GM19240 (cell line): Measurements from ENCODE around the gene RAB3D.
"Not testable (repeated sequence)": the region's sequence is repeated elsewhere in the genome, so short reads cannot be mapped to it uniquely, and the experiment has no call there.

Experiments
- DNase-seq: peaks from one replicate; pipeline ENCODE4 v3.0.0; 2011; ENCODE audit warnings: low spot score; ENCODE audit not compliant: insufficient read length

RAB3D gene

GRCh38 chr19:11365557-11366117 lies 26.2 kb upstream of the RAB3D start:
- no peak for DNase-seq

DNA sequence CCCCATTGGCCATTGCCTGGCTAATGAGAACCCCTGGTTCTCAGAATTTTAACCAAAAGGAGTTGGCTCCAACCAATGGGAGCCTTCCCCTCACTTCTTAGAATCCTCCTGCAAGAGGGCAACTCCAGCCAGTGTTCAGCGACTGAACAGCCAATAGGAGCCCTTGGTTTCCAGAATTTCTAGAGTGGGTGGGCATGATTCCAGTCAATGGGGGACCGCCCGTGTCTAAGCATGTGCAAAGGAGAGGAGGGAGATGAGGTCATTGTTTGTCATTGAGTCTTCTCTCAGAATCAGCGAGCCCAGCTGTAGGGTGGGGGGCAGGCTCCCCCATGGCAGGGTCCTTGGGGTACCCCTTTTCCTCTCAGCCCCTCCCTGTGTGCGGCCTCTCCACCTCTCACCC lies 25.5 kb upstream of the RAB3D start:
- DNase-seq, result no peak

- DNase-seq, result no peak
Measured at GRCh38 chr19:11364296-11364904, 24.9 kb upstream of the RAB3D start.

- DNase-seq, result no peak
Measured at GRCh38 chr19:11363881-11364280, 24.4 kb upstream of the RAB3D start.

GRCh38 chr19:11361771-11362731 lies 22.6 kb upstream of the RAB3D start:
- DNase-seq, result no peak

GRCh38 chr19:11361037-11361770 lies 21.7 kb upstream of the RAB3D start:
- no peak for DNase-seq

GRCh38 chr19:11359421-11359820 lies 20.0 kb upstream of the RAB3D start:
- no peak for DNase-seq

GRCh38 chr19:11356676-11357550 lies 17.5 kb upstream of the RAB3D start:
- DNase-seq, result no peak

- no peak for DNase-seq
Measured at GRCh38 chr19:11356074-11356397, 16.6 kb upstream of the RAB3D start.

DNA sequence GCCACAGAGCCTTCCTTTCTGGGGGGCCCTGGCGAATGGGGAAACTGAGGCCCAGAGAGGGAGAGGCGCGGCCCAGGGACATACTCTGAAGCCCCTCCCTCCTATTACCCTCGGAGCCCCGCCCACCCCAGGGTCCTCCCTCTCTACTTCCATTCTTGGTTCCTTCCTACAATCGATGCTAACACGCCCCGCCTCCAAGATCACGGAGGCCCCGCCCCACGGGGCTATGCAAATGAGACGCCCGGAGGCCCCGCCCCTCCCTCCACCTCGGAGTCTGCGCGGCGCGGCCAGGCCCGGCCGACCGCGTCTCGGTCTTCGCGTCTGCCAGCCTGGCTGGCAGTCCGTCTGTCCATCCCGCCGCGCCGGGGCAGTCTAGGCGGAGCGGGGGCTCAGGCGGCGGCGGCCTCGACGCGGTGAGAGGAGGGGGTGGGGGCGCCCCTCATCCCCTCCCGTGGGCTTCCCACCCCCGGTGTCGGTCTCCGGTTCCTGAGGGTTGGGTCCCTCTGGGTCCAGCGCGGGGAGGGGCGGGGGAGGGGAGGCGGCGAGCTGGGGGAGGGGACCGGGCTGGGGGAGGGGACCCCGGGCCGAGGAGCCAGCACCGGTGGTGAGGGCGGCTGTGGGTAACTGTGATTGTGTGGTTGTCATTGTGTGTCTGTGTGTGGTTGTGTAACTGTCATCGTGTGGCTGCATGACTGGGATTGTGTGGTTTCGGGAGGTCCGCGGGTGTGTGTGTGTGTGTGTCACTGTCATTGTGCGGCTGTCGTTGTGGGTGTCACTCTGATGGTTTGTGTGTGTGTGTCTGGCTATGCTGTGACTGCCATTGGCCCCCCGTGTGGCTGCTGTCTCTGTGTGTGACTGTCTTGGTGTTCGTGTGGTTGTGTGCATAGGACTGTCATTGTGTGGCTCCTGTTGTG lies 16.0 kb upstream of the RAB3D start, which contains the start of gene PLPPR2:
Gene PLPPR2, plus strand, starts transcription at position 273 of the 914 bp plus-strand sequence. CDS start 2,242 bp downstream, outside the sequence.
- DNase-seq, result peak; percentile 80

- DNase-seq, result not testable (repeated sequence)
Measured at GRCh38 chr19:11354102-11354501, 14.6 kb upstream of the RAB3D start.

GRCh38 chr19:11349171-11349570 lies 9.7 kb upstream of the RAB3D start:
- DNase-seq, result no peak

DNA sequence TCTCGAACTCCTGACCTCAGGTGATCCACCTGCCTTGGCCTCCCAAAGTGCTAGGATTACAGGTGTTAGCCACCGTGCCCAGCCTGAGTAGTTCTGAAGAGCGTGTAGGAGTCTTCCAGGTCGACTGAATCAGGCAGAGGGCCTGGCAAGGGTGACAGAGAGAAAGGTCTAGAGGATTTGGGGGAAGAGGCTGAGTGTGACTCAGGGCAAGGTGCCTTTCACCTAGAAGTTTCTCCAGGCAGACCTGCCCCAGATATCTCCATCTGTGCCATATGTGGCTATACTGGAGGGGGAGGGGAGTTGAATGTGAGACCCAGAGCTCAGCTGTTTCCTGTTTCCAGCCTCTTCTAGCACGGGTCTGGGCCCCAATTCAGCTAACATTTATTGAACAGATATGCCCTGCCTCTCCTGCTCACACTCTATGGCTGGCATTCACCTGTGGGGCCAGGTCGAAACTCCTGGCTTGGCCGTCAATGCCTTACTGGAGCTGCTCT lies 8.1 kb upstream of the RAB3D start:
- no peak for DNase-seq

- peak; percentile 98 for DNase-seq
Measured at GRCh38 chr19:11346104-11346940, 6.9 kb upstream of the RAB3D start, which contains the start of the genes CCDC159 and TMEM205. Gene CCDC159, plus strand, starts transcription at chr19:11346519. Its CDS starts 88 bp downstream, at chr19:11346607. Gene TMEM205, minus strand, starts transcription at chr19:11346268. Its CDS starts 649 bp downstream, at chr19:11345619.

DNA sequence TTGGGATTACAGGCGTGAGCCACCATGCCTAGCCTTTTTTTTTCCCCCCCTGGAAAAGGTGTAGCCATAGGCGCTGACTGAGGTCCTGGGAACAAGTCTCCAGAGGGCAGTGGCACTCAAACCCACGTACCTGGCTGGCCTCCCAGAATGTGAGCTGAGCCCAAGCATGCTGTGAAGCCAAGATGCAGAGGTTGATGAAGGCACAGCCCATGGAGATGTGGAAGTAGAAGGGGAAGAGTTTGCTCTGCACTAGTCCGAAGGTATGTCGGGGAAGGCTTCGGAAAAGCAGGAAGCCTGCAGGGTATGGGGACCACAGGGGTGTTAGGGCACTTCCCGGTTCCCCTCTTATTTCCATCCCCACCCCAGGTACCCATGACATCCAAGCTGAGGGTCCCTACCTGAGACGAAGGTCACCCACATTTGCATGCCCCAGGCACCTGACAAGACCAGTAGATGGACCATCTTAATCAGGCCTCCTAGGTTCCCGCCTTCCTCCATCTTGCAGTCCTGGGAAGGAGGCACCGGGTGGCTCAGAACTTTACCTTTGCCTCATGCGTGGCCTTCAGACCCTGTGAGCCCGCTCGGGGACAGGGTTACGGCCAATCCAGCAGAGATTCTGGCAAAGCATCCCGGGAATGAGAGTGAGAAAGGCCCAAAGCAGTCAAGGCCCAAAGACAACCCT lies 5.8 kb upstream of the RAB3D start:
- DNase-seq, result no peak

- DNase-seq, result no peak
Measured at GRCh38 chr19:11342429-11342828, 3.0 kb upstream of the RAB3D start.

DNA sequence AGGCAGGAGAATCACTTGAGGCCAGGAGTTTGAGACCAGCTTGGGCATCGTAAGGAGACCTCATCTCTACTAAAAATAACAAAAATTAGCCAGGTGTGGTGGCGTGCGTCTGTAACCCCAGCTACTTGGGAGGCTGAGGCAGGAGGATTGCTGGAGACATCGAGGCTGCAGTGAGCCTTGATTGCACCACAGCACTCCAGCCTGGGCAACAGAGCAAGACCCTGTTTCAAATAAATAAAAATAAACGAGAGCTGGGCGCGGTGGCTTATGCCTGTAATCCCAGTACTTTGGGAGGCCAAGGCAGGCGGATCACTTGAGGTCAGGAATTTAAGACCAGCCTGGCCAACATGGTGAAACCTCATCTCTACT lies 626 bp upstream of the RAB3D start:
- not testable (repeated sequence) for DNase-seq
